ENCODE results near the gene REG1B.

DNA sequence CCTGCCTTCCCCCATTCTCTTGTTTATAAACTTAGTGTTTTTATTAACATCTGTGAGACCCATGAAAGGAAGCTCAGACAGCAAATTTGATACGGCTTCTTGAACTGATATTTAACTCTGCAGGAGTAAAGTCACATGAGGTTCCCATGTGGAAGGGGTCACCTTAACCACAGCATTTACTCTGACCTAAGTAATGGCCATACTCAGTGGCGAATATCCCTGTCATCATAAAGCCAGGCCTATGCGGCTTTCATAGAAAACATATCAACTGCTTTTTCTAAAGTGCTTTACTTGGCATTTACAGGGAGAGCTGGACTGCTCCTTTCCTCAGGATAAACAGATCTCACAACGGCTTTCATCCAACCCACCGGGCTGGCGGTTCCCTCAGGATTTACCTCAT lies 41.5 kb upstream of the REG1B start:
- TF ChIP-seq, protein P1, sequence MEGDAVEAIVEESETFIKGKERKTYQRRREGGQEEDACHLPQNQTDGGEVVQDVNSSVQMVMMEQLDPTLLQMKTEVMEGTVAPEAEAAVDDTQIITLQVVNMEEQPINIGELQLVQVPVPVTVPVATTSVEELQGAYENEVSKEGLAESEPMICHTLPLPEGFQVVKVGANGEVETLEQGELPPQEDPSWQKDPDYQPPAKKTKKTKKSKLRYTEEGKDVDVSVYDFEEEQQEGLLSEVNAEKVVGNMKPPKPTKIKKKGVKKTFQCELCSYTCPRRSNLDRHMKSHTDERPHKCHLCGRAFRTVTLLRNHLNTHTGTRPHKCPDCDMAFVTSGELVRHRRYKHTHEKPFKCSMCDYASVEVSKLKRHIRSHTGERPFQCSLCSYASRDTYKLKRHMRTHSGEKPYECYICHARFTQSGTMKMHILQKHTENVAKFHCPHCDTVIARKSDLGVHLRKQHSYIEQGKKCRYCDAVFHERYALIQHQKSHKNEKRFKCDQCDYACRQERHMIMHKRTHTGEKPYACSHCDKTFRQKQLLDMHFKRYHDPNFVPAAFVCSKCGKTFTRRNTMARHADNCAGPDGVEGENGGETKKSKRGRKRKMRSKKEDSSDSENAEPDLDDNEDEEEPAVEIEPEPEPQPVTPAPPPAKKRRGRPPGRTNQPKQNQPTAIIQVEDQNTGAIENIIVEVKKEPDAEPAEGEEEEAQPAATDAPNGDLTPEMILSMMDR (IDR thresholded peaks at IDR 0.05; ENCODE audit: low read length): no peak
- TF ChIP-seq EZH2 (IDR thresholded peaks at IDR 0.05; ENCODE audit: borderline replicate concordance, low read length): no peak
